GM12878 (cell line): ENCODE measurements around the gene SYMPK. TPM values are rescaled to one million over a fixed set of nuclear protein-coding genes. Genes with fewer than 3 reads are reported as not detected.

Experiments used
- ATAC-seq: fragments of 200-7000 bp; cut with Tn5 transposase; 3 replicates; pipeline ENCODE4 v1.9.1; 2020; ENCODE audit warnings: mild to moderate bottlenecking, moderate library complexity
- BruUV-seq: library from RNA; stranded (reverse); fragments of 400-500 nt; replicated peaks from 2 replicates; lab custom pipeline; 2021; lab: Mats Ljungman, UMichigan
- CTCF ChIA-PET: fragments of 300-600 bp; sonication (Branson Sonifier 250); formaldehyde crosslinking; extraction: SDS; loops from one replicate; lab custom pipeline; 2021; ENCODE audit warnings: inconsistent platforms; lab: Yijun Ruan, JAX
- POLR2A ChIA-PET: fragments of 350-600 bp; formaldehyde crosslinking; extraction: SDS; loops from one replicate; lab custom pipeline; 2021; ENCODE audit warnings: inconsistent platforms; lab: Charles Lee
- RAD21 ChIA-PET: fragments of 300-600 bp; sonication (Branson Sonifier 250); formaldehyde crosslinking; loops from one replicate; lab custom pipeline; 2023; ENCODE audit warnings: antibody characterized with exemption; ENCODE audit not compliant: unreplicated experiment; lab: Charles Lee
- SMC1A ChIA-PET: fragments of 300-600 bp; sonication (Branson Sonifier 250); formaldehyde crosslinking; loops from one replicate; lab custom pipeline; 2023; ENCODE audit not compliant: unreplicated experiment, uncharacterized antibody; lab: Charles Lee
- DNase-seq: peaks from one replicate; pipeline ENCODE4 v3.0.0-alpha.2; 2011; ENCODE audit warnings: low read depth, low spot score
- FAIRE-seq: peaks from 3 replicates; lab custom pipeline; 2011; peaks lifted over from hg19 to GRCh38; lab: Jason Lieb, UNC
- H2AFZ ChIP-seq: 2 replicates; pipeline ENCODE4 v1.6.0; 2011; ENCODE audit warnings: low read depth, low read length, control low read depth; ENCODE audit not compliant: control insufficient read depth
- H3K27ac ChIP-seq: 2 replicates; pipeline ENCODE4 v1.5.1; 2011; ENCODE audit warnings: control low read depth; ENCODE audit not compliant: control insufficient read depth, insufficient read depth
- H3K27me3 ChIP-seq, 2 experiments: replicated peaks in 1 of 2; 2 replicates each; pipeline versions ENCODE4 v1.6.0 to v1.6.1; 2011; ENCODE audit warnings: low read length in 1 of 2; ENCODE audit not compliant: control insufficient read depth in 2 of 2, insufficient read depth in 2 of 2
- H3K36me3 ChIP-seq, 2 experiments: 2 replicates each; pipeline ENCODE4 v1.5.1; 2011; ENCODE audit warnings: low read length in 1 of 2; ENCODE audit not compliant: control insufficient read depth in 2 of 2, insufficient read depth in 2 of 2
- H3K4me1 ChIP-seq: 2 replicates; pipeline ENCODE4 v1.6.1; 2011; ENCODE audit warnings: mild to moderate bottlenecking, low read length, moderate library complexity, mixed read lengths; ENCODE audit not compliant: control insufficient read depth, insufficient read depth
- H3K4me2 ChIP-seq: 2 replicates; pipeline ENCODE4 v1.6.0; 2011; ENCODE audit warnings: control low read depth; ENCODE audit not compliant: control insufficient read depth, insufficient read depth
- H3K4me3 ChIP-seq: fragments of 200-600 bp; sonication (generic); 2 replicates; pipeline ENCODE4 v1.5.1; 2016
- H3K79me2 ChIP-seq: 2 replicates; pipeline ENCODE4 v1.6.0; 2011; ENCODE audit warnings: low read length; ENCODE audit not compliant: control insufficient read depth, insufficient read depth
- H3K9ac ChIP-seq: 2 replicates; pipeline ENCODE4 v1.8.0; 2011; ENCODE audit warnings: low read length, control low read depth, mixed read lengths; ENCODE audit not compliant: control insufficient read depth, insufficient read depth
- H3K9me3 ChIP-seq: replicated peaks from 3 replicates; pipeline ENCODE4 v1.5.1; 2011; ENCODE audit warnings: mild to moderate bottlenecking, low read length; ENCODE audit not compliant: control insufficient read depth, insufficient read depth
- H4K20me1 ChIP-seq: 2 replicates; pipeline ENCODE4 v1.6.0; 2011; ENCODE audit not compliant: control insufficient read depth, insufficient read depth
- EP300 ChIP-seq, 2 experiments: fragments of 150-350 bp in 1 of 2; IDR thresholded peaks; 2 replicates each; pipeline ENCODE4 v1.6.1; 2011 to 2012; ENCODE audit warnings: low read depth in 2 of 2, low read length in 2 of 2, borderline replicate concordance in 1 of 2, improper control_type of control experiment in 1 of 2, inconsistent platforms in 1 of 2; ENCODE audit not compliant: control insufficient read depth in 1 of 2
- PKNOX1 ChIP-seq: fragments of 450-650 bp; IDR thresholded peaks from 2 replicates; pipeline ENCODE4 v1.6.1; 2016; ENCODE audit warnings: mild to moderate bottlenecking
- POLR2AphosphoS2 ChIP-seq: IDR thresholded peaks from 2 replicates; pipeline ENCODE4 v1.6.1; 2011; ENCODE audit warnings: low read depth, mild to moderate bottlenecking, low read length, improper control_type of control experiment, moderate library complexity
- STAT1 ChIP-seq: fragments of 450-650 bp; conservative IDR thresholded peaks from 2 replicates; pipeline ENCODE4 v1.6.1; 2014; ENCODE audit warnings: antibody characterized with exemption, mild to moderate bottlenecking
- TCF3 ChIP-seq: IDR thresholded peaks from 2 replicates; pipeline ENCODE4 v1.6.1; 2012; ENCODE audit warnings: low read depth, mild to moderate bottlenecking, low read length, borderline replicate concordance; ENCODE audit not compliant: insufficient read depth
- WGBS: methylation state at CpG from one replicate; pipeline ENCODE4 v1.1.6; 2016; ENCODE audit warnings: low lambda C conversion rate; ENCODE audit not compliant: insufficient replicate concordance, insufficient coverage; ENCODE audit errors: missing lambda C conversion rate; 5-methylcytosine and 5-hydroxymethylcytosine counted together
- in situ Hi-C: fragments of 300-500 bp; cut with MboI; formaldehyde crosslinking; loops from 9 replicates; pipeline ENCODE4 v1.14.3; 2018; ENCODE audit warnings: mixed read lengths
- intact Hi-C: fragments of 100-400 bp; cut with micrococcal nuclease; formaldehyde crosslinking; loops from one replicate; pipeline ENCODE4 v1.14.2; 2022; ENCODE audit not compliant: unreplicated experiment
- polyA plus RNA-seq, 11 experiments: library from polyadenylated mRNA; depleted of rRNA in 4 of 11; unstranded in 6 of 11; stranded (reverse) in 5 of 11; fragments of >200 nt; fragmentation: Nextera tagmentation in 4 of 11; fragmentation: Illumina TruSeq in 1 of 11; extraction: Ambion mirVana in 4 of 11; extraction: Trizol in 1 of 11; gene quantifications; 1 replicate in 1 of 11; 2 replicates in 10 of 11; pipeline versions ENCODE4 v1.2.1 to v1.2.3, GENCODE V29; 2011 to 2016; ENCODE audit warnings: inconsistent platforms in 2 of 11, missing spikeins in 2 of 11, low read depth in 1 of 11
- total RNA-seq, 4 experiments: library from RNA; depleted of rRNA in 3 of 4; stranded (reverse); fragments of >200 nt in 3 of 4; fragmentation: Illumina TruSeq in 1 of 4; extraction: Trizol in 1 of 4; gene quantifications; 2 replicates each; pipeline versions ENCODE4 v1.2.1 to v1.2.3, GENCODE V29; 2013 to 2021
- TF ChIP-seq, protein P1 (sequence below): IDR thresholded peaks from 2 replicates; pipeline ENCODE4 v1.6.1; 2011; ENCODE audit warnings: borderline replicate concordance, low read depth, mild to moderate bottlenecking, moderate library complexity, low read length; ENCODE audit not compliant: insufficient read depth, poor library complexity, severe bottlenecking

Gene SYMPK
- total and polyA plus RNA-seq, 10 of the 15 experiments (the other 5 are each of a cell fraction or from before 2014, with no cell fraction given) = 0.49 to 109 (median 42.5) TPM

- ChIA-PET SMC1A (interaction anchor here (6.0 kb wide), 1 partner anchor 11 kb away, joined by 98 read pairs; the partner anchor contains the start of genes FOXA3 and SYMPK), POLR2A (interaction anchor here (0.6 to 9.0 kb wide), 2 partner anchors 14 to 15 kb away, joined by 4 to 178 read pairs; partner anchors contain the start of genes FOXA3 and SYMPK), CTCF (no interaction called here), RAD21 (no interaction called here)
- Histone ChIP-seq H3K4me3 (no peak overlapping the region), H3K9me3 (no peaks in the 10 kb centered on the region), H2AFZ (no peak overlapping the region), H3K79me2 (no peaks in the 10 kb centered on the region; the same call in 1 of the 2 replicates), H3K27me3 (no peaks in the 10 kb centered on the region), H3K9ac (no peak overlapping the region), H4K20me1 (no peaks in the 10 kb centered on the region), H3K4me2 (no peak overlapping the region), H3K4me1 (peaks cover 28% of the 10 kb centered on the region), H3K27ac (no peak overlapping the region), H3K36me3 (no peaks in the 10 kb centered on the region)
- FAIRE-seq = no peak
- WGBS = 53% methylated on average over 11 of the region's 11 CpGs
- no peak for DNase-seq
- no peak for ATAC-seq
- intact Hi-C loops = no loop called here
- in situ Hi-C loops = no loop called here
- no TSS peak for BruUV-seq
- TF ChIP-seq PKNOX1 (peak; percentile 51; the same call in 1 of the 2 replicates), STAT1 (no peak), TCF3 (peak; percentile 37; the same call in 1 of the 2 replicates), EP300 (IDR thresholded peaks at IDR 0.05; ENCODE audit: borderline replicate concordance in 1 of 2, control insufficient read depth in 1 of 2, low read depth in 2 of 2, low read length in 2 of 2) (no peak), POLR2AphosphoS2 (no peak)
- TF ChIP-seq, protein P1, sequence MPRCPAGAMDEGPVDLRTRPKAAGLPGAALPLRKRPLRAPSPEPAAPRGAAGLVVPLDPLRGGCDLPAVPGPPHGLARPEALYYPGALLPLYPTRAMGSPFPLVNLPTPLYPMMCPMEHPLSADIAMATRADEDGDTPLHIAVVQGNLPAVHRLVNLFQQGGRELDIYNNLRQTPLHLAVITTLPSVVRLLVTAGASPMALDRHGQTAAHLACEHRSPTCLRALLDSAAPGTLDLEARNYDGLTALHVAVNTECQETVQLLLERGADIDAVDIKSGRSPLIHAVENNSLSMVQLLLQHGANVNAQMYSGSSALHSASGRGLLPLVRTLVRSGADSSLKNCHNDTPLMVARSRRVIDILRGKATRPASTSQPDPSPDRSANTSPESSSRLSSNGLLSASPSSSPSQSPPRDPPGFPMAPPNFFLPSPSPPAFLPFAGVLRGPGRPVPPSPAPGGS = peak; percentile 88
Observed at GRCh38 chr19:45878043-45878794, 15.3 kb upstream of the SYMPK start.
